HepG2 (cell line): Measurements from ENCODE around the gene ADAM15. TPM values are rescaled to one million over a fixed set of nuclear protein-coding genes. Genes with fewer than 3 reads are reported as not detected.
A peak's percentile ranks its signal among the peaks of the same experiment; 100 is the strongest.

Source experiments
- CC2D1A ChIP-seq: sonication (generic); formaldehyde crosslinking; IDR thresholded peaks from 2 replicates; pipeline ENCODE4 v1.8.1; 2023; ENCODE audit warnings: mild to moderate bottlenecking, missing genetic modification reagents
- CSRNP1 ChIP-seq: sonication (generic); formaldehyde crosslinking; IDR thresholded peaks from 2 replicates; pipeline ENCODE4 v1.8.1; 2023; ENCODE audit warnings: mild to moderate bottlenecking, missing genetic modification reagents
- MATR3 ChIP-seq: sonication (generic); formaldehyde crosslinking; IDR thresholded peaks from 2 replicates; pipeline ENCODE4 v1.4.0; 2020; ENCODE audit warnings: missing genetic modification reagents
- NCOR1 ChIP-seq: fragments of 200-600 bp; sonication (generic); IDR thresholded peaks from 2 replicates; pipeline ENCODE4 v1.7.0; 2017; ENCODE audit warnings: antibody characterized with exemption, low read length, borderline replicate concordance
- NR3C1 ChIP-seq: sonication (generic); formaldehyde crosslinking; IDR thresholded peaks from 2 replicates; pipeline ENCODE4 v1.4.0; 2020; ENCODE audit warnings: missing genetic modification reagents
- PLRG1 ChIP-seq: fragments of 450-650 bp; conservative IDR thresholded peaks from 2 replicates; pipeline ENCODE4 v1.6.1; 2016
- RAD51 ChIP-seq: fragments of 450-650 bp; IDR thresholded peaks from 2 replicates; pipeline ENCODE4 v1.6.1; 2016; ENCODE audit warnings: borderline replicate concordance
- RELA ChIP-seq: sonication (generic); formaldehyde crosslinking; IDR thresholded peaks from 2 replicates; pipeline ENCODE4 v1.4.0; 2020; ENCODE audit warnings: missing genetic modification reagents
- THAP11 ChIP-seq: IDR thresholded peaks from 2 replicates; pipeline ENCODE4 v1.6.1; 2016; ENCODE audit warnings: missing biosample characterization, missing genetic modification reagents
- ZBTB3 ChIP-seq: sonication (generic); formaldehyde crosslinking; IDR thresholded peaks from 2 replicates; pipeline ENCODE4 v1.4.0; 2020; ENCODE audit warnings: low read depth, mild to moderate bottlenecking, moderate library complexity, missing genetic modification reagents, borderline replicate concordance
- ZNF230 ChIP-seq: sonication (generic); formaldehyde crosslinking; IDR thresholded peaks from 2 replicates; pipeline ENCODE4 v1.4.0; 2020; ENCODE audit warnings: mild to moderate bottlenecking, missing genetic modification reagents
- ZNF350 ChIP-seq: sonication (generic); formaldehyde crosslinking; IDR thresholded peaks from 2 replicates; pipeline ENCODE4 v1.4.0; 2020; ENCODE audit warnings: mild to moderate bottlenecking, low read depth, missing genetic modification reagents, borderline replicate concordance
- polyA plus RNA-seq, 8 experiments: library from polyadenylated mRNA; depleted of rRNA in 3 of 8; stranded (reverse) in 7 of 8; unstranded in 1 of 8; fragments of >200 nt; fragmentation: Illumina TruSeq in 4 of 8; extraction: Trizol in 4 of 8; gene quantifications; 2 replicates each; pipeline versions ENCODE4 v1.2.1 to v1.2.3, GENCODE V29; 2011 to 2016; ENCODE audit warnings: low read depth in 4 of 8, missing spikeins in 1 of 8, mixed read lengths in 1 of 8; ENCODE audit not compliant: insufficient read depth in 1 of 8
- total RNA-seq, 5 experiments: library from RNA; depleted of rRNA; stranded (reverse); fragments of >200 nt; fragmentation: Illumina TruSeq; extraction: Trizol; gene quantifications; 2 replicates each; pipeline ENCODE4 v1.2.3, GENCODE V29; 2016; ENCODE audit warnings: low read depth in 1 of 5
- TF ChIP-seq, protein P1 (sequence below): fragments of 450-650 bp; IDR thresholded peaks from 2 replicates; pipeline ENCODE4 v1.6.1; 2017; ENCODE audit warnings: mild to moderate bottlenecking
- TF ChIP-seq, protein P2 (sequence below): sonication (generic); formaldehyde crosslinking; IDR thresholded peaks from 2 replicates; pipeline ENCODE4 v1.5.0; 2020; ENCODE audit warnings: mild to moderate bottlenecking, missing genetic modification reagents
- TF ChIP-seq, protein P3 (sequence below): sonication (generic); formaldehyde crosslinking; IDR thresholded peaks from 2 replicates; pipeline ENCODE4 v1.4.0; 2020; ENCODE audit warnings: missing genetic modification reagents

The ADAM15 gene
- total and polyA plus RNA-seq, 2 of the 13 experiments (the other 11 are each of a cell fraction or from before 2014, with no cell fraction given), result 17.9 to 25.6 TPM

- TF ChIP-seq, protein P1, sequence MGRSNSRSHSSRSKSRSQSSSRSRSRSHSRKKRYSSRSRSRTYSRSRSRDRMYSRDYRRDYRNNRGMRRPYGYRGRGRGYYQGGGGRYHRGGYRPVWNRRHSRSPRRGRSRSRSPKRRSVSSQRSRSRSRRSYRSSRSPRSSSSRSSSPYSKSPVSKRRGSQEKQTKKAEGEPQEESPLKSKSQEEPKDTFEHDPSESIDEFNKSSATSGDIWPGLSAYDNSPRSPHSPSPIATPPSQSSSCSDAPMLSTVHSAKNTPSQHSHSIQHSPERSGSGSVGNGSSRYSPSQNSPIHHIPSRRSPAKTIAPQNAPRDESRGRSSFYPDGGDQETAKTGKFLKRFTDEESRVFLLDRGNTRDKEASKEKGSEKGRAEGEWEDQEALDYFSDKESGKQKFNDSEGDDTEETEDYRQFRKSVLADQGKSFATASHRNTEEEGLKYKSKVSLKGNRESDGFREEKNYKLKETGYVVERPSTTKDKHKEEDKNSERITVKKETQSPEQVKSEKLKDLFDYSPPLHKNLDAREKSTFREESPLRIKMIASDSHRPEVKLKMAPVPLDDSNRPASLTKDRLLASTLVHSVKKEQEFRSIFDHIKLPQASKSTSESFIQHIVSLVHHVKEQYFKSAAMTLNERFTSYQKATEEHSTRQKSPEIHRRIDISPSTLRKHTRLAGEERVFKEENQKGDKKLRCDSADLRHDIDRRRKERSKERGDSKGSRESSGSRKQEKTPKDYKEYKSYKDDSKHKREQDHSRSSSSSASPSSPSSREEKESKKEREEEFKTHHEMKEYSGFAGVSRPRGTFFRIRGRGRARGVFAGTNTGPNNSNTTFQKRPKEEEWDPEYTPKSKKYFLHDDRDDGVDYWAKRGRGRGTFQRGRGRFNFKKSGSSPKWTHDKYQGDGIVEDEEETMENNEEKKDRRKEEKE, result no peak
- TF ChIP-seq MATR3, result no peak
- peak; percentile 78 for TF ChIP-seq THAP11 (CRISPR knock-in tag)
- no peak for TF ChIP-seq RELA (CRISPR knock-in tag)
- peak; percentile 71 for TF ChIP-seq ZNF350 (CRISPR knock-in tag)
- TF ChIP-seq, protein P2, sequence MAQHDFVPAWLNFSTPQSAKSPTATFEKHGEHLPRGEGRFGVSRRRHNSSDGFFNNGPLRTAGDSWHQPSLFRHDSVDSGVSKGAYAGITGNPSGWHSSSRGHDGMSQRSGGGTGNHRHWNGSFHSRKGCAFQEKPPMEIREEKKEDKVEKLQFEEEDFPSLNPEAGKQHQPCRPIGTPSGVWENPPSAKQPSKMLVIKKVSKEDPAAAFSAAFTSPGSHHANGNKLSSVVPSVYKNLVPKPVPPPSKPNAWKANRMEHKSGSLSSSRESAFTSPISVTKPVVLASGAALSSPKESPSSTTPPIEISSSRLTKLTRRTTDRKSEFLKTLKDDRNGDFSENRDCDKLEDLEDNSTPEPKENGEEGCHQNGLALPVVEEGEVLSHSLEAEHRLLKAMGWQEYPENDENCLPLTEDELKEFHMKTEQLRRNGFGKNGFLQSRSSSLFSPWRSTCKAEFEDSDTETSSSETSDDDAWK (CRISPR knock-in tag), result no peak
- TF ChIP-seq NCOR1, result no peak
- TF ChIP-seq NR3C1 (CRISPR knock-in tag), result no peak
- no peak for TF ChIP-seq PLRG1
- no peak for TF ChIP-seq ZBTB3 (CRISPR knock-in tag)
- TF ChIP-seq RAD51, result no peak
- TF ChIP-seq CC2D1A, result no peak
- 0 out of 2 replicates have a peak, but pooled peaks have one; percentile 16 for TF ChIP-seq ZNF230
- TF ChIP-seq, protein P3, sequence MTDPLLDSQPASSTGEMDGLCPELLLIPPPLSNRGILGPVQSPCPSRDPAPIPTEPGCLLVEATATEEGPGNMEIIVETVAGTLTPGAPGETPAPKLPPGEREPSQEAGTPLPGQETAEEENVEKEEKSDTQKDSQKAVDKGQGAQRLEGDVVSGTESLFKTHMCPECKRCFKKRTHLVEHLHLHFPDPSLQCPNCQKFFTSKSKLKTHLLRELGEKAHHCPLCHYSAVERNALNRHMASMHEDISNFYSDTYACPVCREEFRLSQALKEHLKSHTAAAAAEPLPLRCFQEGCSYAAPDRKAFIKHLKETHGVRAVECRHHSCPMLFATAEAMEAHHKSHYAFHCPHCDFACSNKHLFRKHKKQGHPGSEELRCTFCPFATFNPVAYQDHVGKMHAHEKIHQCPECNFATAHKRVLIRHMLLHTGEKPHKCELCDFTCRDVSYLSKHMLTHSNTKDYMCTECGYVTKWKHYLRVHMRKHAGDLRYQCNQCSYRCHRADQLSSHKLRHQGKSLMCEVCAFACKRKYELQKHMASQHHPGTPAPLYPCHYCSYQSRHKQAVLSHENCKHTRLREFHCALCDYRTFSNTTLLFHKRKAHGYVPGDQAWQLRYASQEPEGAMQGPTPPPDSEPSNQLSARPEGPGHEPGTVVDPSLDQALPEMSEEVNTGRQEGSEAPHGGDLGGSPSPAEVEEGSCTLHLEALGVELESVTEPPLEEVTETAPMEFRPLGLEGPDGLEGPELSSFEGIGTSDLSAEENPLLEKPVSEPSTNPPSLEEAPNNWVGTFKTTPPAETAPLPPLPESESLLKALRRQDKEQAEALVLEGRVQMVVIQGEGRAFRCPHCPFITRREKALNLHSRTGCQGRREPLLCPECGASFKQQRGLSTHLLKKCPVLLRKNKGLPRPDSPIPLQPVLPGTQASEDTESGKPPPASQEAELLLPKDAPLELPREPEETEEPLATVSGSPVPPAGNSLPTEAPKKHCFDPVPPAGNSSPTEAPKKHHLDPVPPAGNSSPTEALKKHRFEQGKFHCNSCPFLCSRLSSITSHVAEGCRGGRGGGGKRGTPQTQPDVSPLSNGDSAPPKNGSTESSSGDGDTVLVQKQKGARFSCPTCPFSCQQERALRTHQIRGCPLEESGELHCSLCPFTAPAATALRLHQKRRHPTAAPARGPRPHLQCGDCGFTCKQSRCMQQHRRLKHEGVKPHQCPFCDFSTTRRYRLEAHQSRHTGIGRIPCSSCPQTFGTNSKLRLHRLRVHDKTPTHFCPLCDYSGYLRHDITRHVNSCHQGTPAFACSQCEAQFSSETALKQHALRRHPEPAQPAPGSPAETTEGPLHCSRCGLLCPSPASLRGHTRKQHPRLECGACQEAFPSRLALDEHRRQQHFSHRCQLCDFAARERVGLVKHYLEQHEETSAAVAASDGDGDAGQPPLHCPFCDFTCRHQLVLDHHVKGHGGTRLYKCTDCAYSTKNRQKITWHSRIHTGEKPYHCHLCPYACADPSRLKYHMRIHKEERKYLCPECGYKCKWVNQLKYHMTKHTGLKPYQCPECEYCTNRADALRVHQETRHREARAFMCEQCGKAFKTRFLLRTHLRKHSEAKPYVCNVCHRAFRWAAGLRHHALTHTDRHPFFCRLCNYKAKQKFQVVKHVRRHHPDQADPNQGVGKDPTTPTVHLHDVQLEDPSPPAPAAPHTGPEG, result peak; percentile 83; the same call in 1 of the 2 replicates
- TF ChIP-seq CSRNP1, result no peak
These were observed 33.8 kb downstream of the ADAM15 start (continued) for GRCh38 chr1:155084722-155085503.
